ENCODE data around the gene MDC1. TPM values are rescaled to one million over a fixed set of nuclear protein-coding genes. Genes with fewer than 3 reads are reported as not detected.
A peak's percentile ranks its signal among the peaks of the same experiment; 100 is the strongest.

MDC1 gene
- polyA plus RNA-seq, 3 donors from 2014 or later, result 3.0 to 16.5 TPM; not detected in 1

- no peaks in the 10 kb centered on the region for H3K9me3 Mint-ChIP-seq
- peaks cover 14 to 38% (median 20%) of the 10 kb centered on the region in 3 donors for H3K36me3 Mint-ChIP-seq
- H3K27ac Mint-ChIP-seq, result peak overlapping the region; percentile 82 to 95 (median 92)
- no peak for DNase-seq
- peaks cover 48 to 59% of the 10 kb centered on the region in 2 donors for H3K4me1 Mint-ChIP-seq
- peak overlapping the region; percentile 56 to 79 (median 73) for H3K4me3 Mint-ChIP-seq
- H3K27me3 Mint-ChIP-seq (ENCODE audit: low read depth in 3 of 3), result peaks cover 4 to 10% (median 7%) of the 10 kb centered on the region in 3 donors
Measured at GRCh38 chr6:30712441-30712945, 4.6 kb downstream of the MDC1 start.

- Mint-ChIP-seq H3K27me3 (ENCODE audit: low read depth in 3 of 3) (peaks cover 0 to 4% (median under 1%) of the 10 kb centered on the region in 3 donors), H3K27ac (peak overlapping the region; percentile 82 to 95 (median 92)), H3K9me3 (no peaks in the 10 kb centered on the region), H3K36me3 (peaks cover 18 to 42% (median 23%) of the 10 kb centered on the region in 3 donors), H3K4me3 (peak overlapping the region; percentile 56 to 79 (median 73)), H3K4me1 (peaks cover 43 to 53% of the 10 kb centered on the region in 2 donors)
- DNase-seq, result peak; percentile 50 to 56 (median 53)
Measured at GRCh38 chr6:30711758-30712380, 5.2 kb downstream of the MDC1 start.

GRCh38 chr6:30709101-30709868 is 7.8 kb downstream of the MDC1 start:
- peaks cover 0 to 2% (median 1%) of the 10 kb centered on the region in 3 donors for H3K27me3 Mint-ChIP-seq (ENCODE audit: low read depth in 3 of 3)
- no peaks in the 10 kb centered on the region for H3K9me3 Mint-ChIP-seq
- no peak for DNase-seq
- peak overlapping the region in 3 of 6 donors; percentile 9 to 54 (median 14) for H3K27ac Mint-ChIP-seq
- H3K36me3 Mint-ChIP-seq, result peaks cover 19 to 54% (median 38%) of the 10 kb centered on the region in 3 donors
- H3K4me3 Mint-ChIP-seq, result no peak overlapping the region
- peaks cover 32 to 33% of the 10 kb centered on the region in 2 donors for H3K4me1 Mint-ChIP-seq

GRCh38 chr6:30707281-30707850 is 9.7 kb downstream of the MDC1 start:
- Mint-ChIP-seq H3K9me3 (no peaks in the 10 kb centered on the region), H3K4me1 (peaks cover 18 to 19% of the 10 kb centered on the region in 2 donors), H3K27me3 (ENCODE audit: low read depth in 3 of 3) (peaks cover 0 to 2% (median 1%) of the 10 kb centered on the region in 3 donors), H3K4me3 (no peak overlapping the region), H3K36me3 (peaks cover 27 to 62% (median 42%) of the 10 kb centered on the region in 3 donors), H3K27ac (peak overlapping the region in 1 of 6 donors; percentile 62)
- no peak for DNase-seq

- peak overlapping the region in 2 of 6 donors; percentile 12 to 46 for H3K27ac Mint-ChIP-seq
- peaks cover under 1 to 1% of the 10 kb centered on the region in 2 donors for H3K4me1 Mint-ChIP-seq
- peaks cover 0 to 3% (median 1%) of the 10 kb centered on the region in 3 donors for H3K27me3 Mint-ChIP-seq (ENCODE audit: low read depth in 3 of 3)
- H3K36me3 Mint-ChIP-seq, result peaks cover 27 to 57% (median 34%) of the 10 kb centered on the region in 3 donors
- H3K4me3 Mint-ChIP-seq, result no peak overlapping the region
- no peak for DNase-seq
- no peaks in the 10 kb centered on the region for H3K9me3 Mint-ChIP-seq
Measured at GRCh38 chr6:30705620-30706019, 11.5 kb downstream of the MDC1 start.

- peaks cover 0 to 3% (median 1%) of the 10 kb centered on the region in 3 donors for H3K27me3 Mint-ChIP-seq (ENCODE audit: low read depth in 3 of 3)
- H3K27ac Mint-ChIP-seq, result peak overlapping the region in 3 of 6 donors; percentile 42 to 68 (median 48)
- H3K4me3 Mint-ChIP-seq, result no peak overlapping the region
- H3K36me3 Mint-ChIP-seq, result peaks cover 27 to 61% (median 34%) of the 10 kb centered on the region in 3 donors
- H3K9me3 Mint-ChIP-seq, result no peaks in the 10 kb centered on the region
- DNase-seq, result no peak
- no peaks in the 10 kb centered on the region for H3K4me1 Mint-ChIP-seq
Measured at GRCh38 chr6:30703821-30704220, 13.3 kb downstream of the MDC1 start.

- Mint-ChIP-seq H3K9me3 (no peaks in the 10 kb centered on the region), H3K4me1 (no peaks in the 10 kb centered on the region), H3K27me3 (ENCODE audit: low read depth in 3 of 3) (peaks cover 0 to 3% (median 1%) of the 10 kb centered on the region in 3 donors), H3K36me3 (peaks cover 25 to 59% (median 32%) of the 10 kb centered on the region in 3 donors), H3K27ac (peak overlapping the region in 2 of 6 donors; percentile 1 to 82), H3K4me3 (no peak overlapping the region)
- DNase-seq, result no peak
Measured at GRCh38 chr6:30703011-30703410, 14.1 kb downstream of the MDC1 start.

GRCh38 chr6:30700340-30700739 is 16.7 kb downstream of the MDC1 start:
- no peak overlapping the region for H3K27ac Mint-ChIP-seq
- no peak for DNase-seq
- H3K36me3 Mint-ChIP-seq, result peaks cover 15 to 42% (median 17%) of the 10 kb centered on the region in 3 donors
- no peak overlapping the region for H3K4me3 Mint-ChIP-seq
- H3K27me3 Mint-ChIP-seq (ENCODE audit: low read depth in 3 of 3), result peaks cover 0 to 2% (median 0%) of the 10 kb centered on the region in 3 donors
- H3K4me1 Mint-ChIP-seq, result no peaks in the 10 kb centered on the region
- H3K9me3 Mint-ChIP-seq, result no peaks in the 10 kb centered on the region

GRCh38 chr6:30696432-30696831 is 20.6 kb downstream of the MDC1 start:
- Mint-ChIP-seq H3K27ac (no peak overlapping the region), H3K27me3 (ENCODE audit: low read depth in 3 of 3) (no peaks in the 10 kb centered on the region), H3K9me3 (no peaks in the 10 kb centered on the region), H3K4me1 (peaks cover 2% of the 10 kb centered on the region in 2 donors), H3K36me3 (peaks cover 0 to 8% (median 0%) of the 10 kb centered on the region in 3 donors), H3K4me3 (no peak overlapping the region)
- no peak for DNase-seq

- H3K9me3 Mint-ChIP-seq, result no peaks in the 10 kb centered on the region
- no peak for DNase-seq
- peaks cover 0 to under 1% (median 0%) of the 10 kb centered on the region in 3 donors for H3K36me3 Mint-ChIP-seq
- H3K27ac Mint-ChIP-seq, result peak overlapping the region; percentile 61 to 83 (median 76)
- peak overlapping the region; percentile 77 to 89 (median 84) for H3K4me3 Mint-ChIP-seq
- peaks cover 42 to 43% of the 10 kb centered on the region in 2 donors for H3K4me1 Mint-ChIP-seq
- peaks cover 0 to 4% (median 2%) of the 10 kb centered on the region in 3 donors for H3K27me3 Mint-ChIP-seq (ENCODE audit: low read depth in 3 of 3)
Measured at GRCh38 chr6:30691208-30691847, 25.8 kb downstream of the MDC1 start.

- no peaks in the 10 kb centered on the region for H3K9me3 Mint-ChIP-seq
Measured at GRCh38 chr6:30690403-30691207, 26.5 kb downstream of the MDC1 start, which contains the start of gene NRM. Gene NRM (minus strand): TSS chr6:30690984. CDS start chr6:30690974, 10 bp downstream.

GRCh38 chr6:30689985-30690384 is 27.1 kb downstream of the MDC1 start:
- peaks cover 4 to 10% (median 6%) of the 10 kb centered on the region in 3 donors for H3K36me3 Mint-ChIP-seq
- peak overlapping the region; percentile 77 to 89 (median 81) for H3K4me3 Mint-ChIP-seq
- no peak for DNase-seq
- no peaks in the 10 kb centered on the region for H3K9me3 Mint-ChIP-seq
- H3K27me3 Mint-ChIP-seq (ENCODE audit: low read depth in 3 of 3), result peaks cover 4 to 9% (median 7%) of the 10 kb centered on the region in 3 donors
- H3K27ac Mint-ChIP-seq, result peak overlapping the region; percentile 74 to 94 (median 82)
- H3K4me1 Mint-ChIP-seq, result peaks cover 49 to 50% of the 10 kb centered on the region in 2 donors

More at GRCh38 chr6:30690403-30691207, 26.5 kb downstream of the MDC1 start, which contains the start of gene NRM:
- Mint-ChIP-seq H3K27me3 (ENCODE audit: low read depth in 3 of 3) (peaks cover 0 to 5% (median 5%) of the 10 kb centered on the region in 3 donors), H3K4me3 (peak within 1 kb of the TSS; percentile 77 to 89 (median 84)), H3K36me3 (peaks cover 0 to 4% (median 0%) of the 10 kb centered on the region in 3 donors), H3K4me1 (peaks cover 42 to 44% of the 10 kb centered on the region in 2 donors), H3K27ac (peak within 1 kb of the TSS; percentile 74 to 94 (median 84))
- DNase-seq, result peak; percentile 57 to 65 (median 58)

Measured in immature natural killer cell (primary cell).